ENCODE results near the gene CCL2. TPM values are rescaled to one million over a fixed set of nuclear protein-coding genes. Genes with fewer than 3 reads are reported as not detected.

Gene CCL2
- total RNA-seq, 2 experiments from 2014 or later, result not detected

DNA sequence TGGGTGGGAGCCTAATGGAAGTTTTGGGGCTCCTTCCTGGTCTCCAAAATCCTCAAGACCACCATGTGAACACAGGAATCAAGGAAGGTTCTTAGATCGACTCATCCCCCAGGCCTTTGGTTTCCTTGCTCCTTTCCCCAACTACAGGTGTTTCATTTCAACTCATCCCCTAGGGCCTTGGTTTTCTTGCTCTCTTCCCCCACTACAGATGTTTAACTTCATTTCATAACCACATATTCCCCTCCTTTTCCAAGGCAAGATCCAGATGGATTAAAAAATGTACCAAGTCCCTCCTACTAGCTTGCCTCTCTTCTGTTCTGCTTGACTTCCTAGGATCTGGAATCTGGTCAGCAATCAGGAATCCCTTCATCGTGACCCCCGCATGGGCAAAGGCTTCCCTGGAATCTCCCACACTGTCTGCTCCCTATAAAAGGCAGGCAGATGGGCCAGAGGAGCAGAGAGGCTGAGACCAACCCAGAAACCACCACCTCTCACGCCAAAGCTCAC, 30.3 kb downstream of the CCL2 start, which contains the start of gene CCL11:
TSS of gene CCL11 (plus strand) at position 457 of the 507 bp plus-strand sequence. CDS start 67 bp downstream, outside the sequence.
- ChIA-PET CTCF (no interaction called here), POLR2A (no interaction called here)
- Mint-ChIP-seq H3K4me3 (no peak within 1 kb of the TSS), H3K27me3 (peaks cover 28% of the 10 kb centered on the region), H3K9me3 (no peaks in the 10 kb centered on the region), H3K27ac (no peak within 1 kb of the TSS), H3K4me1 (ENCODE audit: low read depth) (no peaks in the 10 kb centered on the region), H3K36me3 (no peaks in the 10 kb centered on the region)
- no peak for DNase-seq
- intact Hi-C loops (cut with micrococcal nuclease), result no loop called here

DNA sequence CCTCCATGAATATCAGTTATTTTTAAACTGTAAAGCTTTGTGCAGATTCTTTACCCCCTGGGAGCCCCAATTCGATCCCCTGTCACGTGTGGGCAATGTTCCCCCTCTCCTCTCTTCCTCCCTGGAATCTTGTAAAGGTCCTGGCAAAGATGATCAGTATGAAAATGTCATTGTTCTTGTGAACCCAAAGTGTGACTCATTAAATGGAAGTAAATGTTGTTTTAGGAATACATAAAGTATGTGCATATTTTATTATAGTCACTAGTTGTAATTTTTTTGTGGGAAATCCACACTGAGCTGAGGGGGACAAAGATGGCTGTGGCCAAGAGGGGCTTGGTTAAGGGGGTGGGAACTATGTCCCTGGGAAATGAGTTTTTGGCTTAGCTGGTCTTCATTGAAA, 32.8 kb downstream of the CCL2 start:
- no peaks in the 10 kb centered on the region for H3K4me1 Mint-ChIP-seq (ENCODE audit: low read depth)
- ChIA-PET CTCF (no interaction called here), POLR2A (no interaction called here)
- H3K27me3 Mint-ChIP-seq, result peaks cover 15% of the 10 kb centered on the region
- no peaks in the 10 kb centered on the region for H3K36me3 Mint-ChIP-seq
- H3K27ac Mint-ChIP-seq, result no peak overlapping the region
- H3K9me3 Mint-ChIP-seq, result no peaks in the 10 kb centered on the region
- H3K4me3 Mint-ChIP-seq, result no peak overlapping the region
- intact Hi-C loops (cut with micrococcal nuclease), result no loop called here
- no peak for DNase-seq

DNA sequence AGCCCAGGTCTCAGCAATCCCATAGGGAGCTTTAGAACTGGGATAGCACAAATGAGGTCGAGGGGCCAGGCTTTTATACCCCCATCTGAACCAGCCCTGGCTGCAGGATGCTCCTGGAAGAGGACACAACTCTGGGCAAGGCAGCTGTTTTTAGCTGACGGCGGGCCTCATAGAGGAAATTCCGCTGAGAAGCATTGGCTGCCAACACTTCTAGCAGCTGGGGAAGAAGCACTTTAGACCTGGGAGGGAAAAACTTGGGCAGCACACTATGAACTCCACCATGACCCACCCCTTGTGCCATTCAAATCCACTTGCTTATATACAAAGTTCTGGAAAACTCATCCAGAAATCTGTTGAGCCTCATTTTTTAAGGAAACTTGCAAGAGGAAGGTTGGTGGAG, 35.5 kb downstream of the CCL2 start:
- no peak overlapping the region for H3K27ac Mint-ChIP-seq
- ChIA-PET CTCF (interaction anchor here (1.2 kb wide), 1 partner anchor 90 kb away, joined by 3 read pairs; no protein-coding TSS in a partner anchor), POLR2A (no interaction called here)
- H3K4me1 Mint-ChIP-seq (ENCODE audit: low read depth), result no peaks in the 10 kb centered on the region
- H3K4me3 Mint-ChIP-seq, result no peak overlapping the region
- H3K36me3 Mint-ChIP-seq, result no peaks in the 10 kb centered on the region
- peaks cover 11% of the 10 kb centered on the region for H3K27me3 Mint-ChIP-seq
- H3K9me3 Mint-ChIP-seq, result no peaks in the 10 kb centered on the region
- no peak for DNase-seq
- intact Hi-C loops (cut with micrococcal nuclease), result no loop called here

DNA sequence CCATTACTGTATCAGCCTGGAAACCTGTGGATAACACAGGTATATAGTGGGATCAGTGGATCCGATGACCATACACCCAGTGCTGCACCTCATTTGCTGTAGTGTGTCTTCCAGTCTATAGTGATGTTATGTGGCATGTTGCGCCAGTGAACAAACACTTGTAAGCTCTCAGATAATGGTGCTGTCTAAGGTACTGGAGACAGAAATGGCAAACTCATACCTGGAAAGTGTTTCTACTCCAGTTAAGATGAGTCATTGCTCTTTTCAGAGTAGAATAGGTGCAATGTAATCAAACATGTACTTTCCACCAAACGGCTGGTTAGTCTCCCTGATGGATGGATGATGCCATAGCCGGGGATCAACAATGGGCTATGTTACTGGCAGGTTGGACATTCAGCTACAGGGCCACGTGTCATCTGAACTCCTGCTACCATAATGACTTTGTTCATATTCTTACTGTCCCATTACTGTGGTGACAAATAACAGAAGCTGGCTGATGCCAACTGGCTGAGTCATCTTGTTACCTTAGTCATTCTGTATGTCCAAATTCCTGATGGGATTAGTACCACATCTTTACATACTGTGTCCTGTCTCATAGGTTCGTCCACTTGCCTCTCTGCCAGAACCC, 36.8 kb downstream of the CCL2 start:
- H3K9me3 Mint-ChIP-seq, result peaks cover 2% of the 10 kb centered on the region
- DNase-seq, result peak; percentile 11
- ChIA-PET POLR2A (no interaction called here), CTCF (interaction anchor here (1.2 kb wide), 1 partner anchor 91 kb away, joined by 3 read pairs; no protein-coding TSS in a partner anchor)
- intact Hi-C loops (cut with micrococcal nuclease), result no loop called here
- H3K27me3 Mint-ChIP-seq, result peaks cover 9% of the 10 kb centered on the region
- H3K27ac Mint-ChIP-seq, result no peak overlapping the region
- no peaks in the 10 kb centered on the region for H3K36me3 Mint-ChIP-seq
- H3K4me3 Mint-ChIP-seq, result no peak overlapping the region
- no peaks in the 10 kb centered on the region for H3K4me1 Mint-ChIP-seq (ENCODE audit: low read depth)

DNA sequence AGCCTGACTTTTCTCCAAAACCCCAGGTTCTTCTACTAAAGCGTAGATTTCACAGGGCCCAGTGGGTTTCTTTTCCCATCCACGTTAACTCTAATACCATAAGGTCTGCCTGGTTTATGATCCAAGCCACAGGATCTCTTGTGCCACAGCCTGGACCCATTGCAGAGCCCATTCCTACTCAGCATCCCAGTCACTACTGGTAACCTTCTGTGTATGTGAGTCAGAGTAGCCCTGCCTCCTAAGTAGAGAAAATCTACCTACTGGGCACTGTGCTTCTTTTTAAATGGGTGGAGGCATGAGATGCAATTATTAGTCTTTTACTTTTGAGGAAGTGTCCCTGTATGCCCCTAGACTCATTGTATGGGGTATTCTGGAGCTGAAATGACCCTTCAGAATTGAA, 43.9 kb downstream of the CCL2 start:
- ChIA-PET POLR2A (no interaction called here), CTCF (no interaction called here)
- Mint-ChIP-seq H3K36me3 (no peaks in the 10 kb centered on the region), H3K27ac (no peak overlapping the region), H3K27me3 (peaks cover 12% of the 10 kb centered on the region), H3K9me3 (peaks cover 2% of the 10 kb centered on the region), H3K4me3 (no peak overlapping the region), H3K4me1 (ENCODE audit: low read depth) (no peaks in the 10 kb centered on the region)
- DNase-seq, result no peak
- intact Hi-C loops (cut with micrococcal nuclease), result no loop called here

DNA sequence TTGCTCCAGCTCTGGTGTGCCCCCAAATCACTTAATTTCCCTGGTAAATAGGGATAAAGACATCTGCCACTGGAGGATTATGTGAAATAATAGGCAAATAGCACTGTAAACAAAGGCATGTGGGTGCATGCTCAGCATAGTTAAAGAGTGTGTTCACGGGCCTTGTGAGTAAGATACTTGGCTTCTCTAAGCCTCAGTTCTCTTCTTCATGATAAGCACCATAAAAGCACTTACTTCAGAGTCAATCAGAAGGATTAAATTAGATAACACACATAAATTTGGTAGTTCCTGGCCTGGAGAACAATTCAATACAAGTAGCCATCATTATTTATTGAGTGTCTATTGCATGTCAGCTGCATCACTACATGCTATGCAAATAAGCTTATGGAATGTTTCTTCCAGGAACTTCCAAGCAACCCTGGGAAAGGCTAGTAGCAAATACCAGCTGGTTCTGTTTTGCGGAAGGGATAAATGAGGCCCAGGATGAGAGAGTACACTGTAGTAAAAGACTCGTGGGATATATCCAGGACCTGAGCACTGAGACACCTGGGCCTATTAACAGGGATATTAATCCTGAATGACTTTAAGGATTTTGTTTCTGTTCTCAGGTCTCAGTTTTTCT, 45.0 kb downstream of the CCL2 start:
- ChIA-PET POLR2A (no interaction called here), CTCF (interaction anchor here (1.0 kb wide), 1 partner anchor 14 kb away, joined by 3 read pairs; no protein-coding TSS in a partner anchor)
- H3K27ac Mint-ChIP-seq, result no peak overlapping the region
- no peaks in the 10 kb centered on the region for H3K36me3 Mint-ChIP-seq
- H3K27me3 Mint-ChIP-seq, result peaks cover 18% of the 10 kb centered on the region
- DNase-seq, result no peak
- intact Hi-C loops (cut with micrococcal nuclease), result no loop called here
- H3K9me3 Mint-ChIP-seq, result peaks cover 2% of the 10 kb centered on the region
- H3K4me3 Mint-ChIP-seq, result no peak overlapping the region
- no peaks in the 10 kb centered on the region for H3K4me1 Mint-ChIP-seq (ENCODE audit: low read depth)

DNA sequence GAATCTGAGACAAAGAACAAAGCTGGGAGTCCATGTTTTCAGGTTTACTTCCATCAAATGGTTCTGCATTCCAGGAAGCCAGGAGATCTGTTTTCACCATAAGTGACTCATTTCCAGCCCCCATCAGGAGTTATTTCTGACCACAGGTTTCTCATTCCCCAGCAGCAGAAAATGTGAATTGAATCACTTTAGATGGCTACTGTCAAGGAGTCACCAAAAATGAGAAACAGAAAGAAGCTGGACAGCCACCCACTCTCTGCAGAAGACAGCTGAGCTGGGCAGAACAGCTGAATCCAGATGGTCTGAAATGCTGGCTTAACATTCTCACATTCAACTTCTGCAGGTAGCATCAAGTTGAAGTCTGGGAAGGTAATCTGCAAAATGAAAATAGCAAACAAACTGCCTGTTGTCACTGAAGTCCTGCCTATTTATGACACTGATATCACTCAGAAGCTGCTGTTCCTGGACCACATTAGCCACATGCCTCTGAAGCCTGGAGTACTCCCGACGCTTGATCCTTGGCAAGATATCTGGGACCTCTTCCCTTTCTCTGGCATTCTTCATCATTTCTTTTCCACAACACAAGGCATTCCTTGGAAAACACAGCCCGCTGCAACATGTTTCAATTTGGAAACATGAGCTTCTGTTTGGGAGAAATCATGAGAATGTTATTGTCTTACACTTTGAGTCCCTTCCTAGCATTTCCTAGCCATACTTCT, 45.7 kb downstream of the CCL2 start:
- no peak overlapping the region for H3K4me3 Mint-ChIP-seq
- H3K9me3 Mint-ChIP-seq, result peaks cover 2% of the 10 kb centered on the region
- H3K36me3 Mint-ChIP-seq, result no peaks in the 10 kb centered on the region
- DNase-seq, result no peak
- no peaks in the 10 kb centered on the region for H3K4me1 Mint-ChIP-seq (ENCODE audit: low read depth)
- H3K27me3 Mint-ChIP-seq, result peaks cover 18% of the 10 kb centered on the region
- no peak overlapping the region for H3K27ac Mint-ChIP-seq
- intact Hi-C loops (cut with micrococcal nuclease), result no loop called here
- CTCF ChIA-PET, result interaction anchor here (1.0 to 1.4 kb wide), 2 partner anchors 13 to 100 kb away, joined by 3 to 6 read pairs; no protein-coding TSS in a partner anchor
- POLR2A ChIA-PET, result no interaction called here

DNA sequence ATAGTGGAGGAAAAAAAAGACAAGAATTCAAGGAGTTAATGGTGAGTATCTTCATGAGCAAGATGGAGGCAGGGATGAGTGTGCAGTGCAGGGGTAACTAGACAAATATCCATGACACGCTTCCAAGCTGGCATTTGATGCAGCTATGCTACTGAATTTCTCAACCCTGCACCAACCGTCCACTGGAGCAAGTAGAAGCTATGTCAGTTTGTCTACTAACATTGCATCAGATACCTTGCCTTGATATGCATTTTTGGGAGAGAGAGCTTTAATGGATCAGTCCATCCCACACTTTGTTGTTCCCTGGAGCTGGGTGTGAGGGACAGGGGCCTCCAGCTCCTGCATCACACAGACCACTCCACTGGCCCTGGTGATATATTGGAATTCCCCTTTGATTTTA, 46.9 kb downstream of the CCL2 start:
- Mint-ChIP-seq H3K27ac (no peak overlapping the region), H3K4me3 (no peak overlapping the region), H3K36me3 (no peaks in the 10 kb centered on the region), H3K4me1 (ENCODE audit: low read depth) (no peaks in the 10 kb centered on the region), H3K9me3 (no peaks in the 10 kb centered on the region), H3K27me3 (peaks cover 22% of the 10 kb centered on the region)
- DNase-seq, result no peak
- intact Hi-C loops (cut with micrococcal nuclease), result no loop called here
- CTCF ChIA-PET, result interaction anchor here (1.3 to 1.4 kb wide), 2 partner anchors 101 to 130 kb away, joined by 3 to 6 read pairs; no protein-coding TSS in a partner anchor
- POLR2A ChIA-PET, result no interaction called here

DNA sequence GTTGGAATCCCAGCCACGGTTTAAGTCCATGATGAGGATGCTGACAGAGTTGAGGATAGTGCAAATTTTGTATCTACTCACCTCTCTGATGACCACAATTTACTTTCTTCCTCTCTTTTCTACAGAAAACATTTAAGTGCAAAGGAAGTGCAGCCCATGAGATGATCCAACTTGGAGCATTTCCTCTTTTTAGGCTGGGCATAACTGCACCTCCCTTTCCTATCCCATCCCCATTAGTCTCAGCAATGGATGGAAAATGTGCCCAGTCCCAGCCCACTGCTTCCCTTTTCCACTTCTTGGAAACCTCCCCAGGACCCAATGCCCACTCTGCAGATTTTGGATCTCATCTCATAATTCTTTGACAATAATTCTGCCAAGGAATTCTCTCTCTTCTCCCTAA, 47.6 kb downstream of the CCL2 start:
- DNase-seq, result no peak
- H3K27ac Mint-ChIP-seq, result no peak overlapping the region

DNA sequence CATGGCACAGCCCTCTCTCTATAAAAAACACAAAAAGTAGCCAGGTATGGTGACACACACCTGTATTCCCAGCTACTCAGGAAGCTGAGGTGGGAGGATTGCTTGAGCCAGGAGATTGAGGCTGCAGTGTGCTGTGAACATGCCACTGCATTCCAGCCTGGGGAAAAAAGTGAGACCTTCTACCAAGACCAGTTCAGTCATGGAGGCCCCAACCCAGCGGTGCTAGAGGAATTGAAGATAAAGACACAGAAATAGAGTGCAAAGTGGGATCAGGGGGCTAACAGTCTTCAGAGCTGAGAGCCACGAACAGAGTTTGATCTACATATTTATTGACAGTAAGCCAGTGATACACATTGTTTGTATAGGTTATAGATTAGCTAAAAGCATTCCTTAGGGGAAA, 48.5 kb downstream of the CCL2 start:
- Mint-ChIP-seq H3K27me3 (peaks cover 20% of the 10 kb centered on the region), H3K4me3 (no peak overlapping the region), H3K27ac (no peak overlapping the region), H3K9me3 (no peaks in the 10 kb centered on the region), H3K36me3 (no peaks in the 10 kb centered on the region), H3K4me1 (ENCODE audit: low read depth) (no peaks in the 10 kb centered on the region)
- DNase-seq, result no peak
- intact Hi-C loops (cut with micrococcal nuclease), result no loop called here
- CTCF ChIA-PET, result no interaction called here
- POLR2A ChIA-PET, result no interaction called here

More for the DNA sequence above, 47.6 kb downstream of the CCL2 start:
- CTCF ChIA-PET, result interaction anchor here (1.3 kb wide), 1 partner anchor 131 kb away, joined by 3 read pairs; no protein-coding TSS in a partner anchor
- intact Hi-C loops (cut with micrococcal nuclease), result no loop called here
- Mint-ChIP-seq H3K9me3 (no peaks in the 10 kb centered on the region), H3K4me1 (ENCODE audit: low read depth) (no peaks in the 10 kb centered on the region), H3K36me3 (no peaks in the 10 kb centered on the region), H3K4me3 (no peak overlapping the region), H3K27me3 (peaks cover 22% of the 10 kb centered on the region)
- POLR2A ChIA-PET, result no interaction called here

DNA sequence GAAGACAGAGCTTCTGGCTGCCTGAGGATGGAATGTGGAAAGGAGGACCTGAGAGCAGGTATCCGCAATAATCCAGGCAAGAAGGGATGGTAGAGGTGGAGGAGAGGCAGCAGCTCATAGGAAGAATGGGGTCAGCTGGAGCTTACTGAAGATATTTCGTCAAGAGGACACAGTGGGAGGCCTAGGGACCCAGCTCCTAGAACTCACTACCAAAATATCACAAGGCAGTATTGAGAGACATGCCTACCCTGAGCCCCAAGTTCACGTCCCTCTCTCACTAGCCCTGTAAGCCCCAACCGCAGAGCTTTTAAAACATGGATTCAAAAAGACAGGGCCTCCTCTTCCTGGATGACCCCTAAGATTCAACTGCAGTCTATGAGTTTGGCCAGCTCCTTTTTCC, 50.0 kb downstream of the CCL2 start:
- Mint-ChIP-seq H3K27ac (no peak overlapping the region), H3K27me3 (peaks cover 14% of the 10 kb centered on the region), H3K36me3 (no peaks in the 10 kb centered on the region), H3K9me3 (no peaks in the 10 kb centered on the region), H3K4me3 (no peak overlapping the region), H3K4me1 (ENCODE audit: low read depth) (no peaks in the 10 kb centered on the region)
- intact Hi-C loops (cut with micrococcal nuclease), result no loop called here
- no peak for DNase-seq
- ChIA-PET POLR2A (no interaction called here), CTCF (interaction anchor here (1.6 kb wide), 1 partner anchor 56 kb away, joined by 3 read pairs; no protein-coding TSS in a partner anchor)

DNA sequence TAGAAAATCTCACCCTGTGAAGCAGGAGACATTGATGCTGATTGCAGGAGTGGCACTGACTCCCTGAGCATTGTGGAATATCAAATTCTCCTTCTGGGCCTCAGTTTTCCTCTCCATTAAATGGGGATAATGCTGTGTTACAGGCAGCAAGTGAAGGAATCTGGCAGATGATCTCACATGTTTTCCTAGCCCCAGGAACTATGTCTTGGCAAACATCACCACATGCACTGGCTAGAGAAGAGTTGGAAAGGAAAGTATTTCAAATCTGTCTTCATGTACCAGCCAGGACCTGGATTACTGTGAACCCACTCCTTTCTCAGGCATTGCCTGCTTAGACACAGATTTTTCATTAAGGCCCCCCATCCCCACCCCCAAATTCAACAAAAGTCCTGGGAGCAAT, 50.5 kb downstream of the CCL2 start:
- intact Hi-C loops (cut with micrococcal nuclease), result no loop called here
- H3K4me1 Mint-ChIP-seq (ENCODE audit: low read depth), result no peaks in the 10 kb centered on the region
- H3K27me3 Mint-ChIP-seq, result peaks cover 14% of the 10 kb centered on the region
- no peak for DNase-seq
- H3K4me3 Mint-ChIP-seq, result no peak overlapping the region
- ChIA-PET POLR2A (no interaction called here), CTCF (interaction anchor here (1.6 kb wide), 1 partner anchor 55 kb away, joined by 3 read pairs; no protein-coding TSS in a partner anchor)
- no peak overlapping the region for H3K27ac Mint-ChIP-seq
- no peaks in the 10 kb centered on the region for H3K36me3 Mint-ChIP-seq
- H3K9me3 Mint-ChIP-seq, result no peaks in the 10 kb centered on the region

All from activated CD4-positive, alpha-beta memory T cell treated with anti-CD3 and anti-CD28 coated beads for 36 hours (primary cell).